GM23338 (cell line): ENCODE data around the gene PML. TPM values are rescaled to one million over a fixed set of nuclear protein-coding genes. Genes with fewer than 3 reads are reported as not detected.

Experiments used
- ATAC-seq: fragments of 200-7000 bp; cut with Tn5 transposase; 3 replicates; pipeline ENCODE4 v1.9.1; 2020
- DNase-seq: peaks from one replicate; pipeline ENCODE4 v3.0.0-alpha.2; 2015; ENCODE audit warnings: low spot score
- H2AFZ ChIP-seq: fragments of 200-600 bp; sonication (generic); 2 replicates; pipeline ENCODE4 v1.8.0; 2016; ENCODE audit warnings: antibody characterized with exemption, mild to moderate bottlenecking, moderate library complexity
- H3F3A ChIP-seq: fragments of 200-600 bp; sonication (generic); replicated peaks from 2 replicates; pipeline ENCODE4 v1.8.0; 2017; ENCODE audit warnings: antibody characterized with exemption, mixed run types, low read depth
- H3K27ac ChIP-seq: fragments of 200-600 bp; sonication (generic); 2 replicates; pipeline ENCODE4 v1.6.1; 2016; ENCODE audit warnings: low read depth
- H3K27me3 ChIP-seq: fragments of 200-600 bp; sonication (generic); 2 replicates; pipeline ENCODE4 v1.8.0; 2016; ENCODE audit warnings: mild to moderate bottlenecking, mixed run types, moderate library complexity; ENCODE audit not compliant: insufficient read depth
- H3K36me3 ChIP-seq: fragments of 200-600 bp; sonication (generic); 2 replicates; pipeline ENCODE4 v1.8.0; 2016; ENCODE audit warnings: mild to moderate bottlenecking; ENCODE audit not compliant: insufficient read depth
- H3K4me1 ChIP-seq: fragments of 200-600 bp; sonication (generic); 2 replicates; pipeline ENCODE4 v1.8.0; 2016; ENCODE audit warnings: mild to moderate bottlenecking, moderate library complexity; ENCODE audit not compliant: insufficient read depth
- H3K4me2 ChIP-seq: fragments of 200-600 bp; sonication (generic); 2 replicates; pipeline ENCODE4 v1.7.1; 2017; ENCODE audit warnings: mixed run types
- H3K4me3 ChIP-seq: fragments of 200-600 bp; sonication (generic); 2 replicates; pipeline ENCODE4 v1.6.1; 2016; ENCODE audit warnings: mixed run types
- H3K79me2 ChIP-seq: fragments of 200-600 bp; sonication (generic); replicated peaks from 2 replicates; pipeline ENCODE4 v1.8.0; 2017; ENCODE audit warnings: mild to moderate bottlenecking; ENCODE audit not compliant: insufficient read depth
- H3K9me2 ChIP-seq: fragments of 200-600 bp; sonication (generic); 2 replicates; pipeline ENCODE4 v1.8.0; 2017; ENCODE audit not compliant: insufficient read depth
- H4K20me1 ChIP-seq: fragments of 200-600 bp; sonication (generic); replicated peaks from 2 replicates; pipeline ENCODE4 v1.8.0; 2017; ENCODE audit warnings: mild to moderate bottlenecking; ENCODE audit not compliant: insufficient read depth
- H3K27ac Mint-ChIP-seq: 2 replicates; pipeline ENCODE4 v1.8.0; 2020; ENCODE audit warnings: inconsistent platforms, mild to moderate bottlenecking, moderate library complexity, mixed read lengths
- H3K27me3 Mint-ChIP-seq: 3 replicates; pipeline ENCODE4 v1.8.0; 2022; ENCODE audit warnings: low read depth, mild to moderate bottlenecking, moderate library complexity, mixed read lengths, inconsistent platforms; ENCODE audit not compliant: insufficient read depth, poor library complexity
- H3K36me3 Mint-ChIP-seq: 3 replicates; pipeline ENCODE4 v1.8.0; 2021; ENCODE audit warnings: low read depth, mild to moderate bottlenecking, inconsistent platforms, moderate library complexity, mixed read lengths
- H3K4me1 Mint-ChIP-seq: 3 replicates; pipeline ENCODE4 v1.8.0; 2020; ENCODE audit warnings: mild to moderate bottlenecking, inconsistent platforms, mixed read lengths
- H3K4me3 Mint-ChIP-seq: 3 replicates; pipeline ENCODE4 v1.8.0; 2021; ENCODE audit warnings: moderate library complexity, mild to moderate bottlenecking, inconsistent platforms, mixed read lengths
- H3K9me3 Mint-ChIP-seq: 3 replicates; pipeline ENCODE4 v1.8.0; 2020; ENCODE audit warnings: moderate library complexity, mild to moderate bottlenecking, inconsistent platforms, mixed read lengths
- CREB1 ChIP-seq: fragments of 250-450 bp; sonication (Bioruptor Pico); IDR thresholded peaks from 2 replicates; pipeline ENCODE4 v1.5.0; 2020; ENCODE audit warnings: low read depth, mild to moderate bottlenecking, moderate library complexity
- CTCF ChIP-seq, 2 experiments: fragments of 200-600 bp in 1 of 2; sonication (generic) in 1 of 2; conservative IDR thresholded peaks; 2 replicates each; pipeline versions ENCODE4 v1.5.1 to v1.6.1; 2016 to 2017; ENCODE audit warnings: antibody characterized with exemption in 2 of 2, low read depth in 2 of 2, mild to moderate bottlenecking in 2 of 2, moderate library complexity in 1 of 2
- EZH2 ChIP-seq: fragments of 200-600 bp; sonication (generic); IDR thresholded peaks from one replicate; pipeline ENCODE4 v1.8.0; 2017; ENCODE audit warnings: antibody characterized with exemption, mild to moderate bottlenecking, low read depth; ENCODE audit not compliant: unreplicated experiment
- EZH2phosphoT487 ChIP-seq: fragments of 200-600 bp; sonication (generic); IDR thresholded peaks from one replicate; pipeline ENCODE4 v1.8.1; 2018; ENCODE audit warnings: antibody characterized with exemption; ENCODE audit not compliant: unreplicated experiment
- JUNB ChIP-seq: IDR thresholded peaks from one replicate; pipeline ENCODE4 v1.6.1; 2016; ENCODE audit warnings: antibody characterized with exemption; ENCODE audit not compliant: unreplicated experiment
- POLR2AphosphoS5 ChIP-seq: IDR thresholded peaks from 2 replicates; pipeline ENCODE4 v1.6.1; 2016; ENCODE audit warnings: antibody characterized with exemption, low read depth
- STAT1 ChIP-seq: IDR thresholded peaks from one replicate; pipeline ENCODE4 v1.6.1; 2016; ENCODE audit warnings: antibody characterized with exemption; ENCODE audit not compliant: unreplicated experiment
- ZNF462 ChIP-seq: fragments of 250-450 bp; sonication (Bioruptor Pico); IDR thresholded peaks from 2 replicates; pipeline ENCODE4 v1.5.0; 2020; ENCODE audit warnings: mild to moderate bottlenecking, moderate library complexity
- polyA plus RNA-seq: library from polyadenylated mRNA; unstranded; fragments of >200 nt; fragmentation: Nextera tagmentation; extraction: Ambion mirVana; gene quantifications from 2 replicates; pipeline ENCODE4 v1.2.1, GENCODE V29; 2016
- total RNA-seq: library from RNA; depleted of rRNA; stranded (reverse); fragments of >200 nt; shearing (Covaris generic); gene quantifications from 2 replicates; pipeline ENCODE4 v1.2.3, GENCODE V29; 2014

PML gene
- total and polyA plus RNA-seq, 2 experiments from 2014 or later: 19.0 to 73.1 TPM

- TF ChIP-seq ZNF462: no peak
Observed at GRCh38 chr15:73979636-73980035, 14.9 kb upstream of the PML start (continued).

GRCh38 chr15:73981761-73982221, 12.7 kb upstream of the PML start:
- Histone ChIP-seq H3K4me3 (no peak overlapping the region), H3K79me2 (no peaks in the 10 kb centered on the region), H3K27ac (no peak overlapping the region), H3K9me2 (no peaks in the 10 kb centered on the region), H3K27me3 (no peaks in the 10 kb centered on the region), H2AFZ (no peak overlapping the region), H3K4me1 (no peaks in the 10 kb centered on the region), H3K36me3 (no peaks in the 10 kb centered on the region), H4K20me1 (no peaks in the 10 kb centered on the region), H3K4me2 (no peak overlapping the region), H3F3A (no peaks in the 10 kb centered on the region)
- no peaks in the 10 kb centered on the region; the same call in 2 of the 3 replicates for H3K4me1 Mint-ChIP-seq
- peaks cover 8% of the 10 kb centered on the region for H3K27me3 Mint-ChIP-seq
- H3K4me3 Mint-ChIP-seq: no peak overlapping the region
- H3K36me3 Mint-ChIP-seq: no peaks in the 10 kb centered on the region; the same call in 2 of the 3 replicates
- DNase-seq: no peak
- no peaks in the 10 kb centered on the region for H3K9me3 Mint-ChIP-seq
- no peak overlapping the region for H3K27ac Mint-ChIP-seq
- no peak for ATAC-seq
- no peak for TF ChIP-seq EZH2
- no peak for TF ChIP-seq POLR2AphosphoS5
- TF ChIP-seq CTCF (conservative IDR thresholded peaks at IDR 0.05; ENCODE audit: low read depth in 2 of 2): no peak
- TF ChIP-seq STAT1: no peak
- no peak for TF ChIP-seq JUNB
- TF ChIP-seq CREB1 (CRISPR knock-in tag): no peak
- TF ChIP-seq ZNF462: no peak
- no peak for TF ChIP-seq EZH2phosphoT487
